Stimulated activated CD8-positive, alpha-beta memory T cell treated with anti-CD3 and anti-CD28 coated beads, Interleukin-4, amount 100 ng/mL, for 1 hour (primary cell): ENCODE measurements around the gene FOXJ1.
A peak's percentile ranks its signal among the peaks of the same experiment; 100 is the strongest.

Experiments used
- DNase-seq, 2 donors: peaks; one replicate each; pipeline ENCODE4 v3.0.0-alpha.2; 2020; ENCODE audit warnings: low read depth in 2 of 2, low spot score in 1 of 2

FOXJ1 gene

GRCh38 chr17:76161619-76162266, 20.7 kb upstream of the FOXJ1 start:
- no peak for DNase-seq

- DNase-seq = no peak
These were observed 20.0 kb upstream of the FOXJ1 start for GRCh38 chr17:76160896-76161528.

- no peak for DNase-seq
These were observed 18.1 kb upstream of the FOXJ1 start for GRCh38 chr17:76159157-76159556.

GRCh38 chr17:76157759-76158158, 16.7 kb upstream of the FOXJ1 start:
- no peak for DNase-seq

GRCh38 chr17:76156662-76156991, 15.6 kb upstream of the FOXJ1 start:
- no peak for DNase-seq

- DNase-seq = no peak
These were observed 15.1 kb upstream of the FOXJ1 start for GRCh38 chr17:76155988-76156661.

- DNase-seq = no peak
These were observed 14.1 kb upstream of the FOXJ1 start for GRCh38 chr17:76154936-76155845.

- no peak for DNase-seq
These were observed 13.2 kb upstream of the FOXJ1 start for GRCh38 chr17:76154292-76154691.

- DNase-seq = no peak
These were observed 12.6 kb upstream of the FOXJ1 start for GRCh38 chr17:76153640-76154039.

- DNase-seq = no peak
These were observed 12.2 kb upstream of the FOXJ1 start for GRCh38 chr17:76153202-76153601.

GRCh38 chr17:76152591-76152990, 11.5 kb upstream of the FOXJ1 start:
- no peak for DNase-seq

- no peak for DNase-seq
These were observed 10.9 kb upstream of the FOXJ1 start for GRCh38 chr17:76151896-76152454.

- DNase-seq = no peak
These were observed 9.9 kb upstream of the FOXJ1 start for GRCh38 chr17:76150712-76151622.

GRCh38 chr17:76149214-76149613, 8.2 kb upstream of the FOXJ1 start:
- DNase-seq = no peak

GRCh38 chr17:76148015-76148326, 6.9 kb upstream of the FOXJ1 start:
- DNase-seq = no peak

- no peak for DNase-seq
These were observed 6.4 kb upstream of the FOXJ1 start for GRCh38 chr17:76147211-76148014.

GRCh38 chr17:76146053-76146851, 5.2 kb upstream of the FOXJ1 start:
- DNase-seq = no peak

- DNase-seq = peak in 1 of 2 donors; percentile 36
These were observed 4.4 kb upstream of the FOXJ1 start for GRCh38 chr17:76145231-76146052.
